Neural cell (in vitro differentiated cells): ENCODE results near the gene NPIPA5.

Source experiments
- CTCF ChIP-seq: fragments of 450-650 bp; IDR thresholded peaks from 2 replicates; pipeline ENCODE4 v1.5.1; 2014; ENCODE audit warnings: antibody characterized with exemption, mild to moderate bottlenecking, moderate library complexity; ENCODE audit not compliant: poor library complexity, severe bottlenecking
- EZH2 ChIP-seq: fragments of 200-600, 300-800 bp; shearing (Covaris generic), sonication (generic); IDR thresholded peaks from 2 replicates; pipeline ENCODE4 v1.6.1; 2014; ENCODE audit warnings: antibody characterized with exemption, low read length, borderline replicate concordance, mild to moderate bottlenecking; ENCODE audit not compliant: insufficient read depth, poor library complexity, severe bottlenecking
- POLR2AphosphoS5 ChIP-seq: IDR thresholded peaks from 2 replicates; pipeline ENCODE4 v1.6.1; 2012
- SMC3 ChIP-seq: fragments of 450-650 bp; conservative IDR thresholded peaks from 2 replicates; pipeline ENCODE4 v1.6.1; 2014; ENCODE audit warnings: antibody characterized with exemption, mild to moderate bottlenecking, moderate library complexity; ENCODE audit not compliant: poor library complexity
- TAF1 ChIP-seq: IDR thresholded peaks from 2 replicates; pipeline ENCODE4 v1.6.1; 2012; ENCODE audit warnings: low read depth

GRCh38 chr16:15396948-15397594 lies 19.0 kb upstream of the NPIPA5 start:
- no peak for TF ChIP-seq CTCF
- TF ChIP-seq TAF1, result no peak
- TF ChIP-seq SMC3, result no peak
- no peak for TF ChIP-seq EZH2
- no peak for TF ChIP-seq POLR2AphosphoS5
